Tibial nerve (tissue), 4 donors: Measurements from ENCODE around the gene IWS1. TPM values are rescaled to one million over a fixed set of nuclear protein-coding genes. Genes with fewer than 3 reads are reported as not detected.

Experiments used
- DNase-seq, 2 donors: peaks; one replicate each; pipeline ENCODE4 v3.0.0-alpha.2; 2019; ENCODE audit warnings: low spot score in 2 of 2
- H3K27ac ChIP-seq, 4 donors: fragments of 200-600 bp; sonication (generic) in 3 of 4; one replicate each; pipeline ENCODE4 v1.5.1; 2017 to 2019; ENCODE audit warnings: mild to moderate bottlenecking in 1 of 4
- H3K27me3 ChIP-seq, 2 donors: fragments of 200-600 bp; sonication (generic) in 1 of 2; one replicate each; pipeline versions ENCODE4 v1.5.1 to v1.6.0; 2017 to 2019
- H3K36me3 ChIP-seq, 3 donors: fragments of 200-600 bp; sonication (generic); one replicate each; pipeline ENCODE4 v1.5.1; 2018 to 2019
- H3K4me1 ChIP-seq, 4 donors: fragments of 200-600 bp; sonication (generic) in 3 of 4; one replicate each; pipeline ENCODE4 v1.5.1; 2017 to 2019
- H3K4me3 ChIP-seq, 4 donors: fragments of 200-600 bp; sonication (generic) in 3 of 4; one replicate each; pipeline ENCODE4 v1.5.1; 2017 to 2019; ENCODE audit warnings: mild to moderate bottlenecking in 1 of 4, moderate library complexity in 1 of 4
- H3K9me3 ChIP-seq, 4 donors: fragments of 200-600 bp; sonication (generic) in 3 of 4; one replicate each; pipeline ENCODE4 v1.5.1; 2017 to 2019
- EP300 ChIP-seq, 2 donors: sonication (generic); formaldehyde crosslinking; IDR thresholded peaks; one replicate each; pipeline ENCODE4 v1.6.1; 2017; ENCODE audit warnings: antibody characterized with exemption in 2 of 2, mild to moderate bottlenecking in 1 of 2
- POLR2A ChIP-seq, 2 donors: fragments of 450-650 bp; IDR thresholded peaks; one replicate each; pipeline ENCODE4 v1.6.1; 2017; ENCODE audit warnings: antibody characterized with exemption in 2 of 2, mild to moderate bottlenecking in 2 of 2, moderate library complexity in 2 of 2
- WGBS, 2 donors: methylation state at CpG; one replicate each; pipeline ENCODE4 v1.1.5; 2018; 5-methylcytosine and 5-hydroxymethylcytosine counted together
- total RNA-seq, 4 donors: library from RNA; depleted of rRNA; stranded (reverse); fragments of >200 nt; gene quantifications; one replicate each; pipeline ENCODE4 v1.1.0, GENCODE V29; 2016
- TF ChIP-seq, protein P1 (sequence below), 5 experiments: fragments of 200-600 bp in 3 of 5; fragments of 450-650 bp in 2 of 5; sonication (generic) in 3 of 5; IDR thresholded peaks; one replicate each; pipeline ENCODE4 v1.5.1; 2016 to 2019; ENCODE audit warnings: antibody characterized with exemption in 5 of 5, mild to moderate bottlenecking in 3 of 5, moderate library complexity in 2 of 5

IWS1 gene
- total RNA-seq, 4 donors from 2014 or later: 28.4 to 42.6 (median 39.6) TPM

GRCh38 chr2:127561371-127561770 is 35.1 kb upstream of the IWS1 start:
- no peaks in the 10 kb centered on the region for H3K27me3 ChIP-seq
- WGBS, 2 donors: 83 to 89% methylated on average over 8 of the region's 8 CpGs
- no peak overlapping the region for H3K27ac ChIP-seq
- peaks cover 0 to 6% (median 0%) of the 10 kb centered on the region in 4 donors for H3K9me3 ChIP-seq
- no peaks in the 10 kb centered on the region for H3K4me1 ChIP-seq
- H3K36me3 ChIP-seq: no peaks in the 10 kb centered on the region
- no peak overlapping the region for H3K4me3 ChIP-seq
- TF ChIP-seq, protein P1, sequence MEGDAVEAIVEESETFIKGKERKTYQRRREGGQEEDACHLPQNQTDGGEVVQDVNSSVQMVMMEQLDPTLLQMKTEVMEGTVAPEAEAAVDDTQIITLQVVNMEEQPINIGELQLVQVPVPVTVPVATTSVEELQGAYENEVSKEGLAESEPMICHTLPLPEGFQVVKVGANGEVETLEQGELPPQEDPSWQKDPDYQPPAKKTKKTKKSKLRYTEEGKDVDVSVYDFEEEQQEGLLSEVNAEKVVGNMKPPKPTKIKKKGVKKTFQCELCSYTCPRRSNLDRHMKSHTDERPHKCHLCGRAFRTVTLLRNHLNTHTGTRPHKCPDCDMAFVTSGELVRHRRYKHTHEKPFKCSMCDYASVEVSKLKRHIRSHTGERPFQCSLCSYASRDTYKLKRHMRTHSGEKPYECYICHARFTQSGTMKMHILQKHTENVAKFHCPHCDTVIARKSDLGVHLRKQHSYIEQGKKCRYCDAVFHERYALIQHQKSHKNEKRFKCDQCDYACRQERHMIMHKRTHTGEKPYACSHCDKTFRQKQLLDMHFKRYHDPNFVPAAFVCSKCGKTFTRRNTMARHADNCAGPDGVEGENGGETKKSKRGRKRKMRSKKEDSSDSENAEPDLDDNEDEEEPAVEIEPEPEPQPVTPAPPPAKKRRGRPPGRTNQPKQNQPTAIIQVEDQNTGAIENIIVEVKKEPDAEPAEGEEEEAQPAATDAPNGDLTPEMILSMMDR (IDR thresholded peaks at IDR 0.05): no peak
- TF ChIP-seq POLR2A (IDR thresholded peaks at IDR 0.05): no peak
- no peak for TF ChIP-seq EP300 (IDR thresholded peaks at IDR 0.05)
- DNase-seq: no peak

DNA sequence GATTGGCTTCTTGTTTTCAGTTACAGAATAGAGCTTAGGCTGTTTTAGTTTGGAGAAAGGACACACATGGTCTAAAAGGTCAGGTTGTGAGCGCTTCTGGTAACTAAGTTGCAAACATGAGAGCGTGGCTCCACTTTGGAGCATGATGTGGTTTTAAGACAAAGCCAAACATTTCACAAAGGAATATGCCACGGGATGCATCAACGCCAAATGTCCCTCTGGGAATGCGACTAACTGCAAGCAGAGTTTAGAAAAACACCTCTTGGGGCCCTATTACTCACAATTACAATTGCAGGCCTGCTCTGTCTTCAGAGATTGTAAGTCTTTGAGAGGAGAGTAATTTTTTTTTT is 34.6 kb upstream of the IWS1 start:
- no peak for DNase-seq
- no peak for TF ChIP-seq EP300 (IDR thresholded peaks at IDR 0.05)
- TF ChIP-seq, protein P1 (IDR thresholded peaks at IDR 0.05): no peak
- WGBS, 2 donors: 69 to 76% methylated on average over 5 of the region's 5 CpGs
- H3K4me1 ChIP-seq: no peaks in the 10 kb centered on the region
- no peak overlapping the region for H3K27ac ChIP-seq
- H3K4me3 ChIP-seq: no peak overlapping the region
- no peaks in the 10 kb centered on the region for H3K27me3 ChIP-seq
- H3K9me3 ChIP-seq: peaks cover 0 to 9% (median 0%) of the 10 kb centered on the region in 4 donors
- no peaks in the 10 kb centered on the region for H3K36me3 ChIP-seq

- TF ChIP-seq POLR2A (IDR thresholded peaks at IDR 0.05) (no peak), EP300 (IDR thresholded peaks at IDR 0.05) (no peak)
- TF ChIP-seq, protein P1 (IDR thresholded peaks at IDR 0.05): no peak
- Histone ChIP-seq H3K4me3 (no peak overlapping the region), H3K36me3 (no peaks in the 10 kb centered on the region), H3K27ac (no peak overlapping the region), H3K4me1 (no peaks in the 10 kb centered on the region), H3K27me3 (no peaks in the 10 kb centered on the region), H3K9me3 (peaks cover 0 to 9% (median 0%) of the 10 kb centered on the region in 4 donors)
- 76 to 80% methylated on average over 13 of the region's 13 CpGs for WGBS, 2 donors
- DNase-seq: no peak
These were observed 34.1 kb upstream of the IWS1 start for GRCh38 chr2:127560201-127560930.

- peaks cover 0 to 9% (median 0%) of the 10 kb centered on the region in 4 donors for H3K9me3 ChIP-seq
- no peaks in the 10 kb centered on the region for H3K27me3 ChIP-seq
- no peak for DNase-seq
- TF ChIP-seq, protein P1 (IDR thresholded peaks at IDR 0.05): no peak
- no peak for TF ChIP-seq POLR2A (IDR thresholded peaks at IDR 0.05)
- no peak for TF ChIP-seq EP300 (IDR thresholded peaks at IDR 0.05)
- no peak overlapping the region for H3K27ac ChIP-seq
- H3K4me1 ChIP-seq: no peaks in the 10 kb centered on the region
- WGBS, 2 donors: 66 to 78% methylated on average over 5 of the region's 5 CpGs
- H3K4me3 ChIP-seq: no peak overlapping the region
- H3K36me3 ChIP-seq: no peaks in the 10 kb centered on the region
These were observed 33.2 kb upstream of the IWS1 start for GRCh38 chr2:127559454-127559853.

DNA sequence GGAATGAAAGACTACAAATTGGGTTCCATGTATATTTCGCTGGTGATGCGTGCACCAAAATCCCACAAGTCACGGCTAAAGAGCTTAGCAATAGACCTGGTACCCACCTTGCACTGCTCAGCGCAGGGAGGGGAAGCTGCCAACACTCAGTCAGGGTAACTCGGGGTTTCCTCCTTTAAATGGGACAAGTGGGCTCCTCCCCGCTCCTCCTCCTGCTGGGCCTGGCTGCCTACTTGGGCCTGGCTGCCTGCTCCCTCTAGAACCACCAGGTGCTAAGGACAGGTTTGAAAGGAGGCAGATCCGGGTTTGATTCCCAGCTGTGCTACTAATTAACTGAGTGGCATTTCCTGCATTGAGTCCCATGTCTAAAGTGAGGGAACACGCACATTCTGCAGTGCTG is 32.6 kb upstream of the IWS1 start:
- H3K27me3 ChIP-seq: no peaks in the 10 kb centered on the region
- no peak for DNase-seq
- no peaks in the 10 kb centered on the region for H3K36me3 ChIP-seq
- WGBS, 2 donors: 80 to 82% methylated on average over 8 of the region's 8 CpGs
- TF ChIP-seq POLR2A (IDR thresholded peaks at IDR 0.05) (no peak), EP300 (IDR thresholded peaks at IDR 0.05) (no peak)
- TF ChIP-seq, protein P1 (IDR thresholded peaks at IDR 0.05): no peak
- H3K4me1 ChIP-seq: no peaks in the 10 kb centered on the region
- H3K4me3 ChIP-seq: no peak overlapping the region
- H3K27ac ChIP-seq: no peak overlapping the region
- peaks cover 0 to 9% (median 0%) of the 10 kb centered on the region in 4 donors for H3K9me3 ChIP-seq
